SU-DHL-6 (cell line): ENCODE measurements around the gene HK3.

Source experiments
- H2AFZ ChIP-seq: fragments of 200-600 bp; sonication (generic); 2 replicates; pipeline ENCODE4 v1.6.1; 2014; ENCODE audit warnings: low read depth, mild to moderate bottlenecking, moderate library complexity, mixed read lengths, antibody characterized with exemption, low read length; ENCODE audit not compliant: severe bottlenecking
- H3F3A ChIP-seq: fragments of 200-600 bp; shearing (Covaris generic); 2 replicates; pipeline ENCODE4 v1.6.0; 2016; ENCODE audit warnings: antibody characterized with exemption, mild to moderate bottlenecking; ENCODE audit not compliant: insufficient read depth
- H3K27ac ChIP-seq: fragments of 200-600 bp; sonication (generic); 2 replicates; pipeline ENCODE4 v1.5.1; 2016; ENCODE audit warnings: low read depth, mild to moderate bottlenecking, low read length, moderate library complexity, mixed read lengths
- H3K27me3 ChIP-seq: fragments of 200-600 bp; sonication (generic), shearing (Covaris generic); 2 replicates; pipeline ENCODE4 v1.6.0; 2014; ENCODE audit warnings: mild to moderate bottlenecking, low read length
- H3K36me3 ChIP-seq: fragments of 200-600 bp; sonication (generic); 2 replicates; pipeline ENCODE4 v1.6.1; 2014; ENCODE audit warnings: mild to moderate bottlenecking, low read length, mixed read lengths
- H3K4me2 ChIP-seq: fragments of 300-600, 200-600 bp; shearing (Covaris generic), sonication (generic); 2 replicates; pipeline ENCODE4 v1.6.0; 2014; ENCODE audit warnings: low read length, low read depth, mild to moderate bottlenecking; ENCODE audit not compliant: poor library complexity, severe bottlenecking
- H3K4me3 ChIP-seq: fragments of 200-600 bp; sonication (generic); 2 replicates; pipeline ENCODE4 v1.5.1; 2014; ENCODE audit warnings: antibody characterized with exemption, low read length, mild to moderate bottlenecking, mixed read lengths; ENCODE audit not compliant: insufficient read depth, poor library complexity, severe bottlenecking
- H3K79me2 ChIP-seq: fragments of 200-600 bp; sonication (generic); 2 replicates; pipeline ENCODE4 v1.6.1; 2014; ENCODE audit warnings: mild to moderate bottlenecking, low read length, moderate library complexity; ENCODE audit not compliant: insufficient read depth
- H3K9ac ChIP-seq: fragments of 200-600 bp; sonication (generic); 2 replicates; pipeline ENCODE4 v1.7.0; 2014; ENCODE audit warnings: mild to moderate bottlenecking, low read length
- H3K9me2 ChIP-seq: fragments of 200-600 bp; sonication (generic); replicated peaks from 2 replicates; pipeline ENCODE4 v1.6.1; 2014; ENCODE audit warnings: low read length; ENCODE audit not compliant: insufficient read depth
- H3K9me3 ChIP-seq: fragments of 200-600 bp; sonication (generic); 2 replicates; pipeline ENCODE4 v1.6.1; 2014; ENCODE audit warnings: low read length, mixed read lengths; ENCODE audit not compliant: insufficient read depth
- H4K20me1 ChIP-seq: fragments of 200-600 bp; sonication (generic); 2 replicates; pipeline ENCODE4 v1.6.1; 2014; ENCODE audit warnings: low read depth, mild to moderate bottlenecking, antibody characterized with exemption, low read length, moderate library complexity, mixed read lengths
- EZH2phosphoT487 ChIP-seq: fragments of 200-600 bp; sonication (generic), shearing (Covaris generic); conservative IDR thresholded peaks from 2 replicates; pipeline ENCODE4 v1.6.1; 2018; ENCODE audit warnings: mild to moderate bottlenecking, antibody characterized with exemption, low read length, moderate library complexity, mixed read lengths
- TF ChIP-seq, protein P1 (sequence below): fragments of 200-600 bp; sonication (generic); IDR thresholded peaks from one replicate; pipeline ENCODE4 v1.5.1; 2017; ENCODE audit warnings: antibody characterized with exemption, mild to moderate bottlenecking, low read length, moderate library complexity; ENCODE audit not compliant: insufficient read depth, poor library complexity, severe bottlenecking

The HK3 gene

GRCh38 chr5:176897263-176897662 is 1.9 kb downstream of the HK3 start:
- H3K4me3 ChIP-seq, result no peak overlapping the region
- peaks cover 6% of the 10 kb centered on the region; the same call in 1 of the 2 replicates for H3F3A ChIP-seq
- no peak overlapping the region for H3K9ac ChIP-seq
- no peaks in the 10 kb centered on the region for H3K9me2 ChIP-seq
- no peaks in the 10 kb centered on the region for H4K20me1 ChIP-seq
- no peaks in the 10 kb centered on the region for H3K9me3 ChIP-seq
- no peak overlapping the region for H2AFZ ChIP-seq
- no peaks in the 10 kb centered on the region for H3K36me3 ChIP-seq
- TF ChIP-seq, protein P1, sequence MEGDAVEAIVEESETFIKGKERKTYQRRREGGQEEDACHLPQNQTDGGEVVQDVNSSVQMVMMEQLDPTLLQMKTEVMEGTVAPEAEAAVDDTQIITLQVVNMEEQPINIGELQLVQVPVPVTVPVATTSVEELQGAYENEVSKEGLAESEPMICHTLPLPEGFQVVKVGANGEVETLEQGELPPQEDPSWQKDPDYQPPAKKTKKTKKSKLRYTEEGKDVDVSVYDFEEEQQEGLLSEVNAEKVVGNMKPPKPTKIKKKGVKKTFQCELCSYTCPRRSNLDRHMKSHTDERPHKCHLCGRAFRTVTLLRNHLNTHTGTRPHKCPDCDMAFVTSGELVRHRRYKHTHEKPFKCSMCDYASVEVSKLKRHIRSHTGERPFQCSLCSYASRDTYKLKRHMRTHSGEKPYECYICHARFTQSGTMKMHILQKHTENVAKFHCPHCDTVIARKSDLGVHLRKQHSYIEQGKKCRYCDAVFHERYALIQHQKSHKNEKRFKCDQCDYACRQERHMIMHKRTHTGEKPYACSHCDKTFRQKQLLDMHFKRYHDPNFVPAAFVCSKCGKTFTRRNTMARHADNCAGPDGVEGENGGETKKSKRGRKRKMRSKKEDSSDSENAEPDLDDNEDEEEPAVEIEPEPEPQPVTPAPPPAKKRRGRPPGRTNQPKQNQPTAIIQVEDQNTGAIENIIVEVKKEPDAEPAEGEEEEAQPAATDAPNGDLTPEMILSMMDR, result no peak
- TF ChIP-seq EZH2phosphoT487, result no peak
- no peak overlapping the region for H3K4me2 ChIP-seq
- no peak overlapping the region for H3K27ac ChIP-seq
- no peaks in the 10 kb centered on the region for H3K27me3 ChIP-seq
- H3K79me2 ChIP-seq, result no peaks in the 10 kb centered on the region

DNA sequence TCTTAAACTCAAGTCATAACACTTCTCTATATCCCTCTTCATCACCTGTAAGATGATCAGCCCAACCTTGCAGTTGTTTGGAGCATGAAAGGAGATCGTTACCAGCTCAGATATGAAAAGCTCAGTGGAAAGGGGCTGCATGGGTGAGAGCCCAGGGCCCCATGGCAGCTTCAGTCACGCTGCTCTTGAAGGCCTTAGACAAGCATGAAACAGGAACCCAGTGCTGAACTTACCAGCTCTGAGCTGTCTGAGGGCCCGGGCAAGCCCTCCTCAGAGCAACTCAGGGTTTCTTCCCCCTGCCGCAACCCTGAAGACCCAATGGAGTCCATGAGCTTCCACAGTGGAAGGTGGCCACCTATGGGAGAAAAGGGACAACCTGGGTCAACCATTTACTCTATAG is 3.3 kb downstream of the HK3 start:
- Histone ChIP-seq H3K9ac (no peak overlapping the region), H3K27ac (no peak overlapping the region), H3F3A (no peaks in the 10 kb centered on the region), H3K4me2 (no peak overlapping the region), H3K79me2 (no peaks in the 10 kb centered on the region), H3K9me2 (no peaks in the 10 kb centered on the region), H4K20me1 (no peaks in the 10 kb centered on the region), H2AFZ (no peak overlapping the region), H3K27me3 (no peaks in the 10 kb centered on the region), H3K4me3 (no peak overlapping the region), H3K36me3 (no peaks in the 10 kb centered on the region), H3K9me3 (no peaks in the 10 kb centered on the region)
- TF ChIP-seq EZH2phosphoT487, result no peak
- TF ChIP-seq, protein P1, result no peak

GRCh38 chr5:176894298-176894697 is 4.8 kb downstream of the HK3 start:
- Histone ChIP-seq H3K4me3 (no peak overlapping the region), H3K27ac (no peak overlapping the region)
- TF ChIP-seq EZH2phosphoT487, result no peak
- TF ChIP-seq, protein P1, result no peak

More at GRCh38 chr5:176894298-176894697, 4.8 kb downstream of the HK3 start:
- H3K36me3 ChIP-seq, result no peaks in the 10 kb centered on the region
- H3F3A ChIP-seq, result no peaks in the 10 kb centered on the region
- H3K79me2 ChIP-seq, result no peaks in the 10 kb centered on the region
- no peak overlapping the region for H3K4me2 ChIP-seq
- no peaks in the 10 kb centered on the region for H3K9me3 ChIP-seq
- H3K9ac ChIP-seq, result no peak overlapping the region
- H3K9me2 ChIP-seq, result no peaks in the 10 kb centered on the region
- no peaks in the 10 kb centered on the region for H3K27me3 ChIP-seq
- no peaks in the 10 kb centered on the region for H4K20me1 ChIP-seq
- no peak overlapping the region for H2AFZ ChIP-seq
